CD14-positive monocyte (primary cell): ENCODE measurements around the gene MAST2. TPM values are rescaled to one million over a fixed set of nuclear protein-coding genes. Genes with fewer than 3 reads are reported as not detected.

Experiments
- DNase-seq, 3 donors: peaks; one replicate each; pipeline ENCODE4 v3.0.0-alpha.2; 2011 to 2022
- H2AFZ ChIP-seq: 2 replicates; pipeline ENCODE4 v1.6.0; 2012; ENCODE audit warnings: mild to moderate bottlenecking, low read depth, low read length, inconsistent platforms; ENCODE audit not compliant: insufficient read depth, poor library complexity, severe bottlenecking
- H3K27ac ChIP-seq, 2 donors: 1 replicate in 1 of 2; 2 replicates in 1 of 2; pipeline ENCODE4 v1.5.1; 2012 to 2013; ENCODE audit warnings: low read length in 2 of 2, control low read depth in 1 of 2, inconsistent platforms in 1 of 2, low read depth in 1 of 2, mild to moderate bottlenecking in 1 of 2
- H3K27me3 ChIP-seq, 2 donors: one replicate each; pipeline versions ENCODE4 v1.6.0 to v1.6.1; 2011 to 2013; ENCODE audit warnings: low read length in 2 of 2; ENCODE audit not compliant: control insufficient read depth in 2 of 2, insufficient read depth in 2 of 2
- H3K36me3 ChIP-seq, 2 donors: replicated peaks in 1 of 2; 1 replicate in 1 of 2; 2 replicates in 1 of 2; pipeline versions ENCODE4 v1.5.1 to v1.6.1; 2012 to 2013; ENCODE audit warnings: low read length in 2 of 2, control low read depth in 1 of 2, inconsistent platforms in 1 of 2, mild to moderate bottlenecking in 1 of 2; ENCODE audit not compliant: insufficient read depth in 2 of 2, control insufficient read depth in 1 of 2
- H3K4me1 ChIP-seq, 2 donors: 1 replicate in 1 of 2; 2 replicates in 1 of 2; pipeline versions ENCODE4 v1.5.1 to v1.6.1; 2012 to 2013; ENCODE audit warnings: low read length in 2 of 2, control low read depth in 1 of 2, inconsistent platforms in 1 of 2, mild to moderate bottlenecking in 1 of 2, moderate library complexity in 1 of 2; ENCODE audit not compliant: insufficient read depth in 2 of 2, control insufficient read depth in 1 of 2
- H3K4me2 ChIP-seq: replicated peaks from 2 replicates; pipeline ENCODE3; 2012; ENCODE audit warnings: low read length, moderate library complexity, mild to moderate bottlenecking; ENCODE audit not compliant: poor library complexity, severe bottlenecking; ENCODE audit errors: extremely low read depth
- H3K4me3 ChIP-seq, 3 experiments: fragments of 200-600 bp in 1 of 3; sonication (generic) in 1 of 3; replicated peaks in 1 of 3; 1 replicate in 2 of 3; 2 replicates in 1 of 3; pipeline ENCODE4 v1.5.1; 2011 to 2013; ENCODE audit warnings: low read length in 3 of 3, mild to moderate bottlenecking in 3 of 3, control low read depth in 2 of 3, low read depth in 2 of 3, inconsistent platforms in 1 of 3, moderate library complexity in 1 of 3
- H3K79me2 ChIP-seq: 2 replicates; pipeline ENCODE4 v1.6.0; 2012; ENCODE audit warnings: mild to moderate bottlenecking, control low read depth, inconsistent platforms, low read length, moderate library complexity; ENCODE audit not compliant: insufficient read depth
- H3K9ac ChIP-seq: 2 replicates; pipeline ENCODE4 v1.6.0; 2017; ENCODE audit warnings: low read length, mild to moderate bottlenecking; ENCODE audit not compliant: insufficient read depth, poor library complexity, severe bottlenecking
- H3K9me3 ChIP-seq, 2 donors: replicated peaks in 1 of 2; 1 replicate in 1 of 2; 2 replicates in 1 of 2; pipeline versions ENCODE4 v1.5.1 to v1.6.1; 2012 to 2013; ENCODE audit warnings: low read length in 2 of 2, control low read depth in 1 of 2; ENCODE audit not compliant: control insufficient read depth in 1 of 2, insufficient read depth in 1 of 2
- H4K20me1 ChIP-seq: 2 replicates; pipeline ENCODE4 v1.6.0; 2012; ENCODE audit warnings: mild to moderate bottlenecking, low read length, control low read depth, moderate library complexity; ENCODE audit not compliant: insufficient read depth
- H3K27ac Mint-ChIP-seq, 7 donors: one replicate each; pipeline ENCODE4 v1.8.0; 2020; ENCODE audit warnings: mild to moderate bottlenecking in 7 of 7, mixed read lengths in 7 of 7, moderate library complexity in 6 of 7, inconsistent platforms in 2 of 7
- H3K27me3 Mint-ChIP-seq, 3 donors: one replicate each; pipeline ENCODE4 v1.8.0; 2021 to 2022; ENCODE audit warnings: low read depth in 3 of 3, mild to moderate bottlenecking in 3 of 3, mixed read lengths in 3 of 3, moderate library complexity in 3 of 3, inconsistent platforms in 1 of 3
- H3K36me3 Mint-ChIP-seq, 2 donors: one replicate each; pipeline ENCODE4 v1.8.0; 2020; ENCODE audit warnings: mixed read lengths in 2 of 2, inconsistent platforms in 1 of 2, mild to moderate bottlenecking in 1 of 2
- H3K4me1 Mint-ChIP-seq: one replicate; pipeline ENCODE4 v1.8.0; 2020; ENCODE audit warnings: mild to moderate bottlenecking, mixed read lengths
- H3K4me3 Mint-ChIP-seq, 2 donors: one replicate each; pipeline ENCODE4 v1.8.0; 2020; ENCODE audit warnings: mild to moderate bottlenecking in 2 of 2, mixed read lengths in 2 of 2, moderate library complexity in 1 of 2
- H3K9me3 Mint-ChIP-seq, 7 donors: one replicate each; pipeline ENCODE4 v1.8.0; 2020 to 2022; ENCODE audit warnings: mixed read lengths in 7 of 7, mild to moderate bottlenecking in 6 of 7, moderate library complexity in 6 of 7, inconsistent platforms in 2 of 7
- WGBS: methylation state at CpG from one replicate; pipeline ENCODE4 v1.1.5; 2013; ENCODE audit warnings: missing lambda C conversion rate; ENCODE audit not compliant: insufficient coverage; 5-methylcytosine and 5-hydroxymethylcytosine counted together
- intact Hi-C, 2 donors: fragments of 100-400 bp; cut with micrococcal nuclease; formaldehyde crosslinking; loops; one replicate each; pipeline versions ENCODE4 v1.15.0 to v1.15.1; 2023
- polyA plus RNA-seq, 3 donors: library from polyadenylated mRNA; depleted of rRNA in 1 of 3; unstranded in 2 of 3; stranded (reverse) in 1 of 3; fragments of 300-500 nt in 2 of 3; fragments of >200 nt in 1 of 3; fragmentation: Illumina TruSeq in 2 of 3; gene quantifications; 1 replicate in 2 of 3; 2 replicates in 1 of 3; pipeline ENCODE4 v1.2.3, GENCODE V29; 2012 to 2021
- TF ChIP-seq, protein P1 (sequence below): fragments of 200-600 bp; IDR thresholded peaks from one replicate; pipeline ENCODE4 v1.8.0; 2022; ENCODE audit warnings: antibody characterized with exemption, mild to moderate bottlenecking

Gene MAST2
- polyA plus RNA-seq, 3 donors = 1.0 to 7.2 (median 2.5) TPM

DNA sequence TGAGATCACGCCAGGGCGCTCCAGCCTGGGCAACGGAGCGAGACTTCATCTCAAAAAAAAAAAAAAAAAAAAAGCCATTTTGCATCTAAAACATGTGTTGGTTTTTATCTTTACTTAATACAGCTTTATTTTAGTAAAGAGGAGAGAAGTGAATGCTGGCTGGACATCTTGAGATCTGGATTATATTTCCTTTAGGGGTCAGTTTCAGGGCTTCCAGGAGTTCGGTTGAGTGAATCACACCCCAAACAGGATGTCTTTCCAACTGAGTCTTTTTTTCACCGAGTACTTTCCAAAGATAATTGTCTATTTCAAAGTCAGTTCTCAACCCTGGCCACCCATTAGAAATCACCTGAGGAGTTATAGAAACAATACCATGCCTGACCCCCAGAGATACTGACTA, 36.4 kb upstream of the MAST2 start:
- H3K4me2 ChIP-seq = no peak overlapping the region
- H3K27ac Mint-ChIP-seq = no peak overlapping the region
- intact Hi-C loops = no loop called here
- H3K36me3 Mint-ChIP-seq = no peaks in the 10 kb centered on the region
- H3K4me1 ChIP-seq = peaks cover 0 to 3% of the 10 kb centered on the region in 2 donors
- peaks cover 0 to 2% (median 2%) of the 10 kb centered on the region in 3 donors for H3K27me3 Mint-ChIP-seq
- H3K36me3 ChIP-seq = no peaks in the 10 kb centered on the region
- DNase-seq = no peak
- no peaks in the 10 kb centered on the region for H3K79me2 ChIP-seq
- H2AFZ ChIP-seq = no peak overlapping the region
- H3K27me3 ChIP-seq = no peaks in the 10 kb centered on the region
- no CpG with 5 or more reads among the region's 6 CpGs for WGBS
- H3K4me3 Mint-ChIP-seq = no peak overlapping the region
- no peak overlapping the region for H3K4me3 ChIP-seq
- peaks cover 0 to under 1% of the 10 kb centered on the region in 2 donors for H3K9me3 ChIP-seq
- no peak overlapping the region for H3K27ac ChIP-seq
- TF ChIP-seq, protein P1, sequence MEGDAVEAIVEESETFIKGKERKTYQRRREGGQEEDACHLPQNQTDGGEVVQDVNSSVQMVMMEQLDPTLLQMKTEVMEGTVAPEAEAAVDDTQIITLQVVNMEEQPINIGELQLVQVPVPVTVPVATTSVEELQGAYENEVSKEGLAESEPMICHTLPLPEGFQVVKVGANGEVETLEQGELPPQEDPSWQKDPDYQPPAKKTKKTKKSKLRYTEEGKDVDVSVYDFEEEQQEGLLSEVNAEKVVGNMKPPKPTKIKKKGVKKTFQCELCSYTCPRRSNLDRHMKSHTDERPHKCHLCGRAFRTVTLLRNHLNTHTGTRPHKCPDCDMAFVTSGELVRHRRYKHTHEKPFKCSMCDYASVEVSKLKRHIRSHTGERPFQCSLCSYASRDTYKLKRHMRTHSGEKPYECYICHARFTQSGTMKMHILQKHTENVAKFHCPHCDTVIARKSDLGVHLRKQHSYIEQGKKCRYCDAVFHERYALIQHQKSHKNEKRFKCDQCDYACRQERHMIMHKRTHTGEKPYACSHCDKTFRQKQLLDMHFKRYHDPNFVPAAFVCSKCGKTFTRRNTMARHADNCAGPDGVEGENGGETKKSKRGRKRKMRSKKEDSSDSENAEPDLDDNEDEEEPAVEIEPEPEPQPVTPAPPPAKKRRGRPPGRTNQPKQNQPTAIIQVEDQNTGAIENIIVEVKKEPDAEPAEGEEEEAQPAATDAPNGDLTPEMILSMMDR = no peak
- peaks cover under 1 to 7% (median 4%) of the 10 kb centered on the region in 7 donors for H3K9me3 Mint-ChIP-seq
- H3K4me1 Mint-ChIP-seq = peaks cover 7% of the 10 kb centered on the region
- no peaks in the 10 kb centered on the region for H4K20me1 ChIP-seq
- no peak overlapping the region for H3K9ac ChIP-seq

DNA sequence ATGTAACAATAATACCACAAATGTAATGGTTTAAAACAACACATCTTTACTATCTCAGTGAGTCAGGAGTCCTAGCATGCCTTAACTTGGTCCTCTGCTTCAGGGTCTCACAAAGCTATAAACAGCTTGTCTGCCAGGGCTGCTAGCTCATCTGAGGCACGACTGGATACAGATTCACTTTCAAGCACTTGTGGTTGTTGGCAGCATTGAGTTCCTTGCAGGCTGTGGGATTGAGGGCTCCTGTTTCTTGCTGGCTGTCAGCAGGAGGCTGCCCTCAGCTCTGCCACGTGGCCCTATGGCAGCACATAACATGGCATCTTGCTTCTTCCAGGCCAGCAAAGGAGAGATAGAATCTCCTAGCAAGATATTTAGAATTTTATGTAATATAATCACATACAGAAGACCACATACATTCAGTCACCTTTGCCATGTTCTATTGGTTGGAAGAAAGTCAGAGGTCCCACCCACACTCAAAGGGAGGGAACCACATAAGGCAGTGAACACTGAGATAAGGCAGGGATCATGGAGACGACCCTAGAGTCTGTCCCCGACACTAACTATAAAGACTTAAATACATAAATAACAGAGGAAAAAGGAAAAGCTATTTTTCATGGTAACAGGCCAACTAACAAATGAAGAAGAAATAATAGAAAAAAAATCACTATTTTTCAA, 34.0 kb upstream of the MAST2 start:
- H3K9ac ChIP-seq = no peak overlapping the region

More for the DNA sequence above, 34.0 kb upstream of the MAST2 start:
- Histone ChIP-seq H3K27me3 (no peaks in the 10 kb centered on the region), H3K27ac (no peak overlapping the region), H3K4me3 (no peak overlapping the region), H3K36me3 (no peaks in the 10 kb centered on the region), H3K4me1 (no peaks in the 10 kb centered on the region), H3K9me3 (no peaks in the 10 kb centered on the region), H3K4me2 (no peak overlapping the region), H2AFZ (peak overlapping the region; percentile 46), H3K79me2 (no peaks in the 10 kb centered on the region), H4K20me1 (no peaks in the 10 kb centered on the region)
- no peaks in the 10 kb centered on the region for H3K4me1 Mint-ChIP-seq
- intact Hi-C loops = no loop called here
- no peaks in the 10 kb centered on the region for H3K9me3 Mint-ChIP-seq
- no peak for DNase-seq
- H3K27me3 Mint-ChIP-seq = peaks cover 1 to 2% (median 2%) of the 10 kb centered on the region in 3 donors
- WGBS = 30% methylated on average over 1 of the region's 4 CpGs
- no peak overlapping the region for H3K27ac Mint-ChIP-seq
- no peak overlapping the region for H3K4me3 Mint-ChIP-seq
- TF ChIP-seq, protein P1 = no peak
- H3K36me3 Mint-ChIP-seq = no peaks in the 10 kb centered on the region
